NCI-H1092 (cell line): Measurements from ENCODE around the gene CXorf58.
"Not testable (repeated sequence)": the region's sequence is repeated elsewhere in the genome, so short reads cannot be mapped to it uniquely, and the experiment has no call there.

Source experiments
- DNase-seq: peaks from one replicate; lab custom pipeline; 2025; lab: John Stamatoyannopoulos, UW

Gene CXorf58

GRCh38 chrX:23907498-23908218 lies at the start of gene CXorf58, which contains the start of gene APOO:
Gene CXorf58, plus strand, starts transcription at chrX:23908006. Its CDS starts 2,297 bp downstream, at chrX:23910303.
Gene APOO, minus strand, starts transcription at chrX:23907938. Its CDS starts 236 bp downstream, at chrX:23907702.
- peak; percentile 89 for DNase-seq

- DNase-seq: not testable (repeated sequence)
Observed at GRCh38 chrX:23859238-23859637, 48.6 kb upstream of the CXorf58 start.

- no peak for DNase-seq
Observed at GRCh38 chrX:23861215-23861896, 46.5 kb upstream of the CXorf58 start.

- not testable (repeated sequence) for DNase-seq
Observed at GRCh38 chrX:23861952-23862351, 45.9 kb upstream of the CXorf58 start.

- no peak for DNase-seq
Observed at GRCh38 chrX:23864742-23865326, 43.0 kb upstream of the CXorf58 start.

GRCh38 chrX:23870041-23870440 lies 37.8 kb upstream of the CXorf58 start:
- no peak for DNase-seq

- DNase-seq: no peak
Observed at GRCh38 chrX:23871905-23872546, 35.8 kb upstream of the CXorf58 start.

GRCh38 chrX:23879380-23880090 lies 28.3 kb upstream of the CXorf58 start:
- DNase-seq: no peak

GRCh38 chrX:23883737-23884354 lies 24.0 kb upstream of the CXorf58 start:
- DNase-seq: no peak

GRCh38 chrX:23884427-23885024 lies 23.3 kb upstream of the CXorf58 start:
- DNase-seq: no peak

- DNase-seq: no peak
Observed at GRCh38 chrX:23885803-23886202, 22.0 kb upstream of the CXorf58 start.

GRCh38 chrX:23887451-23887850 lies 20.4 kb upstream of the CXorf58 start:
- no peak for DNase-seq

- no peak for DNase-seq
Observed at GRCh38 chrX:23887918-23888317, 19.9 kb upstream of the CXorf58 start.

- DNase-seq: no peak
Observed at GRCh38 chrX:23888887-23889501, 18.8 kb upstream of the CXorf58 start.

- no peak for DNase-seq
Observed at GRCh38 chrX:23890933-23891332, 16.9 kb upstream of the CXorf58 start.

GRCh38 chrX:23894993-23895392 lies 12.8 kb upstream of the CXorf58 start:
- not testable (repeated sequence) for DNase-seq

GRCh38 chrX:23896539-23896938 lies 11.3 kb upstream of the CXorf58 start:
- not testable (repeated sequence) for DNase-seq

- DNase-seq: no peak
Observed at GRCh38 chrX:23896981-23897380, 10.8 kb upstream of the CXorf58 start.

- DNase-seq: no peak
Observed at GRCh38 chrX:23898412-23898959, 9.3 kb upstream of the CXorf58 start.

- no peak for DNase-seq
Observed at GRCh38 chrX:23900220-23900797, 7.5 kb upstream of the CXorf58 start.
